HK-2 (cell line): ENCODE measurements around the gene EP400.
"Not testable (repeated sequence)": the region's sequence is repeated elsewhere in the genome, so short reads cannot be mapped to it uniquely, and the experiment has no call there.

ENCODE experiments used
- DNase-seq: peaks from one replicate; pipeline ENCODE4 v3.0.0-alpha.2; 2018; ENCODE audit not compliant: unreplicated experiment

EP400 gene

GRCh38 chr12:131950182-131950913, 606 bp downstream of the EP400 start:
- DNase-seq, result peak; percentile 38

- not testable (repeated sequence) for DNase-seq
These were observed 4.1 kb downstream of the EP400 start for GRCh38 chr12:131953810-131954209.

GRCh38 chr12:131954460-131954859, 4.7 kb downstream of the EP400 start:
- DNase-seq, result not testable (repeated sequence)

- DNase-seq, result no peak
These were observed 9.4 kb downstream of the EP400 start for GRCh38 chr12:131959116-131959515.

- DNase-seq, result no peak
These were observed 10.2 kb downstream of the EP400 start for GRCh38 chr12:131959641-131960589.

- not testable (repeated sequence) for DNase-seq
These were observed 11.0 kb downstream of the EP400 start for GRCh38 chr12:131960590-131961325.

- not testable (repeated sequence) for DNase-seq
These were observed 11.6 kb downstream of the EP400 start for GRCh38 chr12:131961328-131961727.

GRCh38 chr12:131962069-131962468, 12.3 kb downstream of the EP400 start:
- DNase-seq, result no peak

GRCh38 chr12:131963381-131963780, 13.6 kb downstream of the EP400 start:
- no peak for DNase-seq

GRCh38 chr12:131965073-131965472, 15.3 kb downstream of the EP400 start:
- no peak for DNase-seq

GRCh38 chr12:131971226-131971625, 21.5 kb downstream of the EP400 start:
- DNase-seq, result no peak

- no peak for DNase-seq
These were observed 25.5 kb downstream of the EP400 start for GRCh38 chr12:131975228-131975627.

GRCh38 chr12:131979606-131980005, 29.9 kb downstream of the EP400 start:
- no peak for DNase-seq

GRCh38 chr12:131980263-131980662, 30.5 kb downstream of the EP400 start:
- DNase-seq, result no peak

GRCh38 chr12:131981388-131981787, 31.6 kb downstream of the EP400 start:
- no peak for DNase-seq

GRCh38 chr12:131982041-131982440, 32.3 kb downstream of the EP400 start:
- no peak for DNase-seq

- DNase-seq, result no peak
These were observed 33.3 kb downstream of the EP400 start for GRCh38 chr12:131983026-131983425.

GRCh38 chr12:131983554-131983953, 33.8 kb downstream of the EP400 start:
- no peak for DNase-seq

- DNase-seq, result no peak
These were observed 34.6 kb downstream of the EP400 start for GRCh38 chr12:131984334-131984733.

- not testable (repeated sequence) for DNase-seq
These were observed 35.8 kb downstream of the EP400 start for GRCh38 chr12:131985510-131985875.

- no peak for DNase-seq
These were observed 36.6 kb downstream of the EP400 start for GRCh38 chr12:131986361-131986760.

GRCh38 chr12:131986910-131987309, 37.2 kb downstream of the EP400 start:
- no peak for DNase-seq
